K562 (cell line): ENCODE results near the gene NUTM1.
"Not testable (repeated sequence)": the region's sequence is repeated elsewhere in the genome, so short reads cannot be mapped to it uniquely, and the experiment has no call there.

Source experiments
- ARHGAP35 ChIP-seq: fragments of 450-650 bp; IDR thresholded peaks from 2 replicates; pipeline ENCODE4 v1.6.1; 2018; ENCODE audit not compliant: partially characterized antibody
- CHCHD3 ChIP-seq: fragments of 250-450 bp; sonication (Bioruptor Pico); IDR thresholded peaks from 2 replicates; pipeline ENCODE4 v2.1.2; 2022; ENCODE audit warnings: mild to moderate bottlenecking
- CTCF ChIP-seq, 3 experiments: IDR thresholded peaks in 2 of 3; conservative IDR thresholded peaks in 1 of 3; 2 replicates each; pipeline ENCODE4 v1.5.1; 2011 to 2012; ENCODE audit warnings: low read length in 3 of 3, mild to moderate bottlenecking in 3 of 3, control low read depth in 2 of 3, improper control_type of control experiment in 1 of 3, inconsistent platforms in 1 of 3, low read depth in 1 of 3, mixed read lengths in 1 of 3, moderate library complexity in 1 of 3; ENCODE audit not compliant: insufficient read depth in 2 of 3
- HNRNPK ChIP-seq: fragments of 200-400 bp; formaldehyde crosslinking; IDR thresholded peaks from one replicate; pipeline ENCODE4 v1.6.1; 2018; ENCODE audit warnings: mild to moderate bottlenecking, low read depth, low read length; ENCODE audit not compliant: poor library complexity, severe bottlenecking
- IRF1 ChIP-seq: sonication (generic); formaldehyde crosslinking; IDR thresholded peaks from 2 replicates; pipeline ENCODE4 v1.8.0; 2022; ENCODE audit warnings: missing genetic modification reagents, mild to moderate bottlenecking, borderline replicate concordance
- MITF ChIP-seq: IDR thresholded peaks from 2 replicates; pipeline ENCODE4 v1.6.1; 2014; ENCODE audit warnings: antibody characterized with exemption
- NEUROD1 ChIP-seq: fragments of 150-350 bp; IDR thresholded peaks from 2 replicates; pipeline ENCODE4 v1.6.1; 2014; ENCODE audit warnings: borderline replicate concordance, low read length, low read depth; ENCODE audit not compliant: partially characterized antibody
- PREB ChIP-seq: sonication (generic); formaldehyde crosslinking; IDR thresholded peaks from 2 replicates; pipeline ENCODE4 v1.8.1; 2023; ENCODE audit warnings: mild to moderate bottlenecking, missing genetic modification reagents
- SMC3 ChIP-seq: conservative IDR thresholded peaks from 2 replicates; pipeline ENCODE4 v1.6.1; 2011; ENCODE audit warnings: low read depth, low read length, improper control_type of control experiment; ENCODE audit not compliant: insufficient read depth
- SPI1 ChIP-seq: IDR thresholded peaks from 2 replicates; pipeline ENCODE4 v1.6.1; 2011; ENCODE audit warnings: low read depth, low read length, control low read depth, borderline replicate concordance
- TEAD4 ChIP-seq, 2 experiments: sonication (generic) in 1 of 2; formaldehyde crosslinking in 1 of 2; IDR thresholded peaks; 2 replicates each; pipeline versions ENCODE4 v1.6.1 to v1.8.0; 2012 to 2022; ENCODE audit warnings: borderline replicate concordance in 1 of 2, inconsistent platforms in 1 of 2, low read length in 1 of 2, mild to moderate bottlenecking in 1 of 2, missing genetic modification reagents in 1 of 2
- TFE3 ChIP-seq: fragments of 450-650 bp; formaldehyde crosslinking; IDR thresholded peaks from 2 replicates; pipeline ENCODE4 v1.4.0; 2020; ENCODE audit warnings: mild to moderate bottlenecking, mixed read lengths
- THAP7 ChIP-seq: fragments of 250-450 bp; sonication (Bioruptor Pico); IDR thresholded peaks from 2 replicates; pipeline ENCODE4 v1.5.0; 2021
- ZNF12 ChIP-seq: sonication (generic); formaldehyde crosslinking; IDR thresholded peaks from 2 replicates; pipeline ENCODE4 v1.4.0; 2020; ENCODE audit warnings: mild to moderate bottlenecking, missing genetic modification reagents

- TF ChIP-seq TFE3 (CRISPR knock-in tag); SPI1; IRF1 (CRISPR knock-in tag); THAP7 (CRISPR knock-in tag); TEAD4 (IDR thresholded peaks at IDR 0.05; ENCODE audit: low read length); TEAD4 (CRISPR knock-in tag; IDR thresholded peaks at IDR 0.05; ENCODE audit: borderline replicate concordance); CHCHD3; SMC3; CTCF (IDR thresholded peaks at IDR 0.05 in 2 of 3, conservative IDR thresholded peaks at IDR 0.05 in 1 of 3; ENCODE audit: insufficient read depth in 2 of 3, low read depth in 1 of 3, low read length in 3 of 3); ZNF12; NEUROD1; HNRNPK; MITF; PREB (CRISPR knock-in tag); ARHGAP35: not testable (repeated sequence)
Observed at GRCh38 chr15:34375541-34375940, 32.4 kb downstream of the NUTM1 start.
